Gastroesophageal sphincter (tissue), 3 donors: ENCODE results near the gene SERPINF2.

Experiments used
- CTCF ChIP-seq, 4 experiments: fragments of 200-600 bp in 2 of 4; fragments of 450-650 bp in 2 of 4; sonication (generic) in 1 of 4; IDR thresholded peaks; one replicate each; pipeline ENCODE4 v1.5.1; 2017 to 2019; ENCODE audit warnings: antibody characterized with exemption in 4 of 4, mild to moderate bottlenecking in 2 of 4, moderate library complexity in 2 of 4
- POLR2AphosphoS5 ChIP-seq: sonication (generic); formaldehyde crosslinking; IDR thresholded peaks from one replicate; pipeline ENCODE4 v1.6.1; 2017; ENCODE audit warnings: antibody characterized with exemption

- TF ChIP-seq CTCF (IDR thresholded peaks at IDR 0.05) (no peak), POLR2AphosphoS5 (no peak)
Observed at GRCh38 chr17:1736348-1737281, 6.1 kb upstream of the SERPINF2 start.
